Measurements from ENCODE around the gene IL12RB2. TPM values are rescaled to one million over a fixed set of nuclear protein-coding genes. Genes with fewer than 3 reads are reported as not detected.

The IL12RB2 gene
- total and polyA plus RNA-seq, 10 of the 15 experiments (the other 5 are each of a cell fraction or from before 2014, with no cell fraction given) = 0.15 to 1.1 (median 0.54) TPM; not detected in 1

DNA sequence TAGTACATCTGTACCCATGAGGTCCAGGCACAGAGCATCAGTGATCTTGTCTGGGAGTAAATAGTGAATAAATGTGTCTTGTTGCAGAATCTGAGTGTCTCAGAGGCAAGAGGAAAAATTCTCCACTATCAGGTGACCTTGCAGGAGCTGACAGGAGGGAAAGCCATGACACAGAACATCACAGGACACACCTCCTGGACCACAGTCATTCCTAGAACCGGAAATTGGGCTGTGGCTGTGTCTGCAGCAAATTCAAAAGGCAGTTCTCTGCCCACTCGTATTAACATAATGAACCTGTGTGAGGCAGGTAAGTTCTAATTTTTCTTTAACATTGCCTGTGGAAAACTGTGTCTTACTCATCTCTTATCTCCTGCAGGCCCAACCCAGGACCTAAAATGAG lies 43.1 kb downstream of the IL12RB2 start:
- H3K79me2 ChIP-seq (ENCODE audit: control insufficient read depth, insufficient read depth, low read length) = no peaks in the 10 kb centered on the region
- no peak for TF ChIP-seq POU2F2 (IDR thresholded peaks at IDR 0.05; ENCODE audit: borderline replicate concordance, low read depth, low read length)
- no peak for TF ChIP-seq PAX8 (IDR thresholded peaks at IDR 0.05)
- TF ChIP-seq, protein P1, sequence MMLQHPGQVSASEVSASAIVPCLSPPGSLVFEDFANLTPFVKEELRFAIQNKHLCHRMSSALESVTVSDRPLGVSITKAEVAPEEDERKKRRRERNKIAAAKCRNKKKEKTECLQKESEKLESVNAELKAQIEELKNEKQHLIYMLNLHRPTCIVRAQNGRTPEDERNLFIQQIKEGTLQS (IDR thresholded peaks at IDR 0.05; ENCODE audit: borderline replicate concordance, extremely low read depth, low read depth, low read length) = no peak
- TF ChIP-seq FOXK2 (IDR thresholded peaks at IDR 0.05) = no peak
- peak; percentile 42; the same call in 1 of the 2 replicates for TF ChIP-seq CREB1 (IDR thresholded peaks at IDR 0.05; ENCODE audit: low read depth)
- 0 out of 2 replicates have a peak, but pooled peaks have one; percentile 32 for TF ChIP-seq TCF7 (IDR thresholded peaks at IDR 0.05; ENCODE audit: borderline replicate concordance)
- peak; percentile 25; the same call in 1 of the 2 replicates for TF ChIP-seq CREM (IDR thresholded peaks at IDR 0.05; ENCODE audit: low read depth)
- peak; percentile 36; the same call in 1 of the 2 replicates for TF ChIP-seq MTA2 (IDR thresholded peaks at IDR 0.05; ENCODE audit: low read depth)
- 0 out of 2 replicates have a peak, but pooled peaks have one; percentile 16 for TF ChIP-seq EED (IDR thresholded peaks at IDR 0.05; ENCODE audit: low read depth)
- peak; percentile 73 for TF ChIP-seq JUNB (IDR thresholded peaks at IDR 0.05)
- TF ChIP-seq IRF4 (IDR thresholded peaks at IDR 0.05; ENCODE audit: low read depth, low read length) = peak; percentile 84
- TF ChIP-seq IKZF1 (conservative IDR thresholded peaks at IDR 0.05) = 0 out of 2 replicates have a peak, but pooled peaks have one; percentile 15
- 0 out of 2 replicates have a peak, but pooled peaks have one; percentile 54 for TF ChIP-seq BCL11A (IDR thresholded peaks at IDR 0.05; ENCODE audit: low read depth, low read length)
- TF ChIP-seq RUNX3 (IDR thresholded peaks at IDR 0.05; ENCODE audit: low read length) = peak; percentile 84
- TF ChIP-seq YY1 (IDR thresholded peaks at IDR 0.05; ENCODE audit: low read depth, low read length) = no peak

More for the DNA sequence above, 43.1 kb downstream of the IL12RB2 start:
- FAIRE-seq = peak; percentile 49
- Histone ChIP-seq H2AFZ (ENCODE audit: control insufficient read depth, low read depth, low read length) (no peak overlapping the region), H3K9ac (ENCODE audit: control insufficient read depth, insufficient read depth, low read length) (no peak overlapping the region), H3K9me3 (replicated peaks; ENCODE audit: control insufficient read depth, insufficient read depth, low read length) (no peaks in the 10 kb centered on the region), H3K36me3 (ENCODE audit: control insufficient read depth in 2 of 2, insufficient read depth in 2 of 2, low read length in 1 of 2) (no peaks in the 10 kb centered on the region), H3K4me3 (no peak overlapping the region), H3K27ac (ENCODE audit: control insufficient read depth, insufficient read depth) (no peak overlapping the region), H3K4me2 (ENCODE audit: control insufficient read depth, insufficient read depth) (no peak overlapping the region), H3K4me1 (ENCODE audit: control insufficient read depth, insufficient read depth, low read length) (peaks cover 7% of the 10 kb centered on the region), H4K20me1 (ENCODE audit: control insufficient read depth, insufficient read depth) (no peaks in the 10 kb centered on the region), H3K27me3 (replicated peaks in 1 of 2; ENCODE audit: control insufficient read depth in 2 of 2, insufficient read depth in 2 of 2, low read length in 1 of 2) (no peaks in the 10 kb centered on the region)
- ATAC-seq = peak; percentile 65
- intact Hi-C loops (cut with micrococcal nuclease; ENCODE audit: unreplicated experiment) (no loop called here), in situ Hi-C loops (cut with MboI) (no loop called here)
- DNase-seq (ENCODE audit: low read depth, low spot score) = no peak
- ChIA-PET RAD21 (ENCODE audit: unreplicated experiment) (interaction anchor here (1.0 to 1.5 kb wide), 3 partner anchors 32 to 150 kb away, joined by 3 to 4 read pairs (median 3); no protein-coding TSS in a partner anchor), CTCF (interaction anchor here (0.7 to 7.0 kb wide), 8 partner anchors 11 to 202 kb away, joined by 3 to 87 read pairs (median 4); no protein-coding TSS in a partner anchor), POLR2A (no interaction called here), SMC1A (ENCODE audit: uncharacterized antibody, unreplicated experiment) (interaction anchor here (0.9 to 1.4 kb wide), 5 partner anchors 16 to 201 kb away, joined by 3 to 5 read pairs (median 3); no protein-coding TSS in a partner anchor)
- WGBS (ENCODE audit: insufficient coverage, insufficient replicate concordance, low lambda C conversion rate, missing lambda C conversion rate) = 30% methylated on average over 2 of the region's 2 CpGs
- BruUV-seq (replicated peaks) = no TSS peak
